ENCODE data around the gene KCNH5. TPM values are rescaled to one million over a fixed set of nuclear protein-coding genes. Genes with fewer than 3 reads are reported as not detected.
"Not testable (repeated sequence)": the region's sequence is repeated elsewhere in the genome, so short reads cannot be mapped to it uniquely, and the experiment has no call there.

Gene KCNH5
- total and polyA plus RNA-seq, 2 donors (not counting 1 experiment from before 2014, with no cell fraction given) = 0.03 to 0.83 TPM

DNA sequence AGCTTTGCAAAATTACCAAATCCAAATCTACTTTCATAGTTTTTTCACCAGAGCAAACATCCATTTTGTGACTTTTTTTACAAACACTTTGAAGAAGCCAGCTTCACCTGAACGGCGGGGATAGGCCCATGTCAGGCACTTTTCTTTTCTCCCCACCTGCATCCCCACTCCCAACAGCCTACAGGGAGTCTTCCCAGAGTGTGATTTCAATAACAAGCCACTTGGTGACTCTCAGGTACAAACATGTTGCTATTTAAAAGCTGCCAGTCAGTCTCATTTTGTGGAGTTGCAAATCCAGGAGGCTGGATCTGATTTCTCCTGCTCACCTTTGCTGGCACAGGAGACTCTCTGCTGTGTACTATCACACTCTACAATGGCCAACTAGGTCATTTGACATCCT is 285.5 kb downstream of the KCNH5 start:
- no peak for DNase-seq (ENCODE audit: low read depth in 2 of 2)

DNA sequence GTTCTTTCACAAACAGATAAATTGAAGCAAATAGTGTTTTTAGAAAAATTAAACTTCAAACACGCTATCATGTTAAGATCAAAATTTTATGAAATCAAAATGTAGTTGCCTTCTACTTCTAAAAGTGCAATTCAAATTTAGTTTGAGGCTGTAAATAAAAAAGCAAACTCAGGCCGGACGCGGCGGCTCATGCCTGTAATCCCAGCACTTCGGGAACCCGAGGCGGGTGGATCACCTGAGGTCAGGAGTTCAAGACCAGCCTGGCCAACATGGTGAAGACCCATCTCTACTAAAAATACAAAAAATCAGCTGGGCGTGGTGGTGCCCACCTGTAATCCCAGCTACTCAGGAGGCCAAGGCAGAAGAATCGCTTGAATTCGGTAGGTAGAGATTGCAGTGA is 298.4 kb downstream of the KCNH5 start:
- not testable (repeated sequence) for H3K9ac ChIP-seq (ENCODE audit: insufficient read depth, low read length); H3K27ac ChIP-seq (ENCODE audit: insufficient read depth, low read length); H3K9me3 ChIP-seq (ENCODE audit: control insufficient read depth, insufficient read depth, low read depth, low read length); H3K79me2 ChIP-seq (ENCODE audit: control insufficient read depth, insufficient read depth, low read length); H4K20me1 ChIP-seq (ENCODE audit: control insufficient read depth, extremely low read depth, insufficient read depth, low read length); H3K4me1 ChIP-seq (ENCODE audit: control insufficient read depth, extremely low read depth, insufficient read depth, low read length); H3K4me2 ChIP-seq (ENCODE audit: extremely low read depth, insufficient read depth, low read length); H3K36me3 ChIP-seq (ENCODE audit: control insufficient read depth, insufficient read depth, low read length); H2AFZ ChIP-seq (ENCODE audit: low read length); H3K4me3 ChIP-seq (replicated peaks in 1 of 4; ENCODE audit: control extremely low read depth in 1 of 4, insufficient read depth in 1 of 4, low read depth in 3 of 4, low read length in 4 of 4); DNase-seq (ENCODE audit: low read depth in 2 of 2); H3K27me3 ChIP-seq (ENCODE audit: control insufficient read depth, insufficient read depth, low read length)

More for the DNA sequence above, 285.5 kb downstream of the KCNH5 start:
- H4K20me1 ChIP-seq (ENCODE audit: control insufficient read depth, extremely low read depth, insufficient read depth, low read length) = no peaks in the 10 kb centered on the region
- no peaks in the 10 kb centered on the region for H3K4me1 ChIP-seq (ENCODE audit: control insufficient read depth, extremely low read depth, insufficient read depth, low read length)
- H3K9ac ChIP-seq (ENCODE audit: insufficient read depth, low read length) = no peak overlapping the region
- no peak overlapping the region for H3K4me2 ChIP-seq (ENCODE audit: extremely low read depth, insufficient read depth, low read length)
- no peaks in the 10 kb centered on the region for H3K36me3 ChIP-seq (ENCODE audit: control insufficient read depth, insufficient read depth, low read length)
- H3K4me3 ChIP-seq (replicated peaks in 1 of 4; ENCODE audit: control extremely low read depth in 1 of 4, insufficient read depth in 1 of 4, low read depth in 3 of 4, low read length in 4 of 4) = no peak overlapping the region
- H3K27me3 ChIP-seq (ENCODE audit: control insufficient read depth, insufficient read depth, low read length) = no peaks in the 10 kb centered on the region
- H3K9me3 ChIP-seq (ENCODE audit: control insufficient read depth, insufficient read depth, low read depth, low read length) = no peaks in the 10 kb centered on the region
- H3K79me2 ChIP-seq (ENCODE audit: control insufficient read depth, insufficient read depth, low read length) = no peaks in the 10 kb centered on the region
- TF ChIP-seq EZH2 (IDR thresholded peaks at IDR 0.05; ENCODE audit: low read length, missing control alignments) = no peak
- TF ChIP-seq, protein P1, sequence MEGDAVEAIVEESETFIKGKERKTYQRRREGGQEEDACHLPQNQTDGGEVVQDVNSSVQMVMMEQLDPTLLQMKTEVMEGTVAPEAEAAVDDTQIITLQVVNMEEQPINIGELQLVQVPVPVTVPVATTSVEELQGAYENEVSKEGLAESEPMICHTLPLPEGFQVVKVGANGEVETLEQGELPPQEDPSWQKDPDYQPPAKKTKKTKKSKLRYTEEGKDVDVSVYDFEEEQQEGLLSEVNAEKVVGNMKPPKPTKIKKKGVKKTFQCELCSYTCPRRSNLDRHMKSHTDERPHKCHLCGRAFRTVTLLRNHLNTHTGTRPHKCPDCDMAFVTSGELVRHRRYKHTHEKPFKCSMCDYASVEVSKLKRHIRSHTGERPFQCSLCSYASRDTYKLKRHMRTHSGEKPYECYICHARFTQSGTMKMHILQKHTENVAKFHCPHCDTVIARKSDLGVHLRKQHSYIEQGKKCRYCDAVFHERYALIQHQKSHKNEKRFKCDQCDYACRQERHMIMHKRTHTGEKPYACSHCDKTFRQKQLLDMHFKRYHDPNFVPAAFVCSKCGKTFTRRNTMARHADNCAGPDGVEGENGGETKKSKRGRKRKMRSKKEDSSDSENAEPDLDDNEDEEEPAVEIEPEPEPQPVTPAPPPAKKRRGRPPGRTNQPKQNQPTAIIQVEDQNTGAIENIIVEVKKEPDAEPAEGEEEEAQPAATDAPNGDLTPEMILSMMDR (conservative IDR thresholded peaks at IDR 0.05 in 1 of 2, IDR thresholded peaks at IDR 0.05 in 1 of 2; ENCODE audit: low read depth in 1 of 2, low read length in 2 of 2) = no peak
- no peak overlapping the region for H2AFZ ChIP-seq (ENCODE audit: low read length)
- no peak overlapping the region for H3K27ac ChIP-seq (ENCODE audit: insufficient read depth, low read length)

DNA sequence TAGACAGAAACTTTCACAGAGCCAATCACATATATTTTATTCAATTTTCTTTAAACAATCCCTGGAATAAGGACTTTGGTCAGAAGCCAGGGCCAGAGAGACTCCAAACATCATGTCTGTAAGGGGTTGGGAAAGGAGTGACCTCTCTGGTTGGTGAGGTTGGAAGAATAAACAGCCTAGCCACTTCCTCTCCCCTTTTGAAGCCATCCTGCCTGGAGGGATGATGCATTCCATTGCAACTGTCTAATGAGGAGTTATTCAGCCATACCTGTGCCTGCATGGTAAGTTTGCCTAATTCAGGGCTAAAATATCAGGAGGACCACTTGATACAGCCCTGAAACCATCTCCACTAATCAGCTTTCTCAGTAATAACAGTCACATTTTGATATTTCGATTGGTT is 299.8 kb downstream of the KCNH5 start:
- no peak for DNase-seq (ENCODE audit: low read depth in 2 of 2)

More for the DNA sequence above, 299.8 kb downstream of the KCNH5 start:
- Histone ChIP-seq H3K4me3 (replicated peaks in 1 of 4; ENCODE audit: control extremely low read depth in 1 of 4, insufficient read depth in 1 of 4, low read depth in 3 of 4, low read length in 4 of 4) (no peak overlapping the region), H3K36me3 (ENCODE audit: control insufficient read depth, insufficient read depth, low read length) (no peaks in the 10 kb centered on the region), H2AFZ (ENCODE audit: low read length) (no peak overlapping the region), H3K27ac (ENCODE audit: insufficient read depth, low read length) (no peak overlapping the region), H3K9me3 (ENCODE audit: control insufficient read depth, insufficient read depth, low read depth, low read length) (no peaks in the 10 kb centered on the region), H4K20me1 (ENCODE audit: control insufficient read depth, extremely low read depth, insufficient read depth, low read length) (no peaks in the 10 kb centered on the region), H3K4me1 (ENCODE audit: control insufficient read depth, extremely low read depth, insufficient read depth, low read length) (no peaks in the 10 kb centered on the region), H3K27me3 (ENCODE audit: control insufficient read depth, insufficient read depth, low read length) (no peaks in the 10 kb centered on the region), H3K9ac (ENCODE audit: insufficient read depth, low read length) (no peak overlapping the region), H3K79me2 (ENCODE audit: control insufficient read depth, insufficient read depth, low read length) (no peaks in the 10 kb centered on the region), H3K4me2 (ENCODE audit: extremely low read depth, insufficient read depth, low read length) (no peak overlapping the region)
- no peak for TF ChIP-seq EZH2 (IDR thresholded peaks at IDR 0.05; ENCODE audit: low read length, missing control alignments)
- TF ChIP-seq, protein P1 (conservative IDR thresholded peaks at IDR 0.05 in 1 of 2, IDR thresholded peaks at IDR 0.05 in 1 of 2; ENCODE audit: low read depth in 1 of 2, low read length in 2 of 2) = no peak

Data from fibroblast of lung (primary cell).